ENCODE results near the gene MRPL17.

Gene MRPL17

DNA sequence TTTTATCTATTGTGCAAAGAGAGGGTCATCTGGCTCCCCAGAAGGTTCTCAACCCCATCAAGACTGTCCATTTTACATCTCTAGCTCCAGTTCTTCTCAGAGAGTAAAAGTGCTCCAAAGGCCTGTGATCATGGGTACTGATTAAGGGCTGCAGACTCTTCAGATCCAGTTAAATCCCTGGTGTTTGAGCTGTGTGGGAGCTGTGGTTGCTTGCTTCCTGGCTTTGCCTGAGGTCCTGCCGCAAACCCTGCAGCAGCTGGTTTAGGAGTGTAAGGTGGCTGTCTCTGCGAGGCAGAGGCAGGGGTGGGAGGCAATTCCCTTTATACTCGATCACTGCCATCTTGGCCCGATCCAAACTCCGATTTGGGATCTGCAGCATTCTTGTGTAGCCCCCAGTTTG is 1.2 kb downstream of the MRPL17 start:
- no peak for DNase-seq

DNA sequence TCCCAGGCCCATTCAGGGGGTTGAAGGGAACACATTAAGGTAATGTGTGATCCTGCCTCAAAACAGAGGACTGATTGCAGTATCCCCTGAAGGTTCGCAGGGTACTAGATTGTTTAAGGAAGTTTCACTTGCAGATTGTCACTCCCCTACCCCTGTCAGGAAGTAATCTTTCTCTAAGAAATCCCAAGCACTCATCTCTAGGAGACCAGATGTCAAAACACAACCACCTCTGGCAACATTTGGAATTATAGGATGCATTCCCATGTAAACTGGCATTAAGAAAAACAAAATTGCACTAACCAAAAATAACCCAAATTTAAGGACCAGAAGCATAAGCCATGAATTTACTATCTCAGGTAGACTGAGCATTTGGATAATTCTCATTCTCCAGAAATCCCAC is 1.6 kb downstream of the MRPL17 start:
- DNase-seq, result no peak

DNA sequence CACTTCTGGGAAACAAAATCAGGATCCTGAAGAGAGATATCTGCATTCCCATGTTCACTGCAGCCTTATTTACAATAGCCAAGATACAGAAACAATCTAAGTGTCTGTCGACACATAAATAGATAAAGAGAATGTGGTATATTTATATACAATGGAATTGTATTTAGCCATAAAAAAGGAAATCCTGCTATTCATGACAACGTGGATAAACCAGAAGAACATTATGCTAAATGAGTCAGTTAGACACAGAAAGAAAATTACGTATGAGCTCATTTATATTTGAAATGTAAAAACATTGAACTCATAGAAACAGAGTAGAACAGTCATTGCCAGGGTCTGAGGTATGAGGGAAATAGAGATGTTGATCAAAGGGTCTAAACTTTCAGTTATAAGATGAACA is 6.1 kb downstream of the MRPL17 start:
- DNase-seq, result no peak

DNA sequence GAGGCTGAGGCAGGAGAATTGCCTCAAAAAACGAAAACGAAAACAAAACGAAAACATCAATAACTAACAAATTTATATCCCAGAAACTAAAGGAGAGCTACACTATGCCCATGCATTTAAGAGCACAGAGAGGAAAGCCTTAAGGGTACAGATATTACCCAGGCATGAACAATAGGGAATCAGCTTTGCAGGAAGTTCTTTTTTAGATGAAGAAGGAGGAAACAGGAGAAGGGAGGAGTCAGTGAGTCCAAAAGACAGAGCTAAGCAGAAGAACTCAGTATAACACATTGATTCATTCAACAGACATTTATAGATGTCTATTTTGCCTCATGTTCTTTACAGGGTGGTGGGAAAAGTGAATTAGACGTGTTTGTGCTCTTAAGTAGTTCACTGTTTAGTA is 8.3 kb downstream of the MRPL17 start:
- DNase-seq, result no peak

DNA sequence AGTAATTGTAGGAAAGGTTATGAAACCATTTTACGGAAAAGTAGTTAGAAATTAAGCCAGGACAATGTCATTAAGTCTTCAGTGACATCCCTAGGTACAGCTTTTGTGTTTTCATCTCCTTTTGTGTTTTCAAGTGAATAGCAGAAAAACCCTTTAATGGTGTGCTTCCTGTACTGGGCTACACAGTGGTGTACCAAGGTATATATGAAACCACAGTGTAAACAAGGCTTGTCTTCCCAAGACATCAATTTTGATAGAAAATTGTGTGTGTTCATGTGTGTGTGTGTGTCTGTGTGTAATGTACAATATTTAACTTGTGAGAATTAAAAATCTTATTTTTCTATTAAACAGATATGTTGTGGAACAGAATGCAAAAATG is 8.9 kb downstream of the MRPL17 start:
- no peak for DNase-seq

DNA sequence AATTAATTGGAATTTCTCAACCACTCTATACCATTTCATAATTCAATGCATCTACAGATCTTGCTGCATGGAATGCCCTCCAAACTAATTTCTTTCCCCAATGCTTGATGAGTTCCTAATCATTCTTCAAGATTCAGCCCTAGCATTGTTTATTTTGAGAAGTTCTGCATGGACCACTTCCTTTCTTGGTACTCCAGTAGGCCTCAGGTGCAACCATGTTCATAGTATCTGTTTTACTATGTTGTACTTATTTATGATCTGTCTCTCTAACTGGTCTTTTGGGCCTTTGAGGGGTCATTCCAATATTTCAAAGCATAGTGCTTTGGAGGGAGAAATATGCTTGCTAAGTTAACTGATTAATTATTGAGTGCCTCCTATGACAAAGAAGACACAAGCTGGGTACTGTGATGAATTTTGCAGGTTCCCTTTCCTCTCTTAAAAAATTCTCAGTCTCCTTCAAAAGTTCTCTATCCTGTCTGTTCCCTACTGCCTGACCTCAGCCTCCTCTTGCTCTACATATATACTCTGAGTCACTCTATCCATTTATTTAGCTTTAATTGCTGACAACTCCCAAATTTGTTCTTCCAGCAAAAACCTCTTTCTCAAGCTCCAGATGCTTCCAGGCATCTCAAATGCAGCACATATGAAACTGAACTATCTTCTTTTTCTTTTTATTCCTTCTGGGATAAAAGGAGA is 9.5 kb downstream of the MRPL17 start:
- DNase-seq, result no peak

DNA sequence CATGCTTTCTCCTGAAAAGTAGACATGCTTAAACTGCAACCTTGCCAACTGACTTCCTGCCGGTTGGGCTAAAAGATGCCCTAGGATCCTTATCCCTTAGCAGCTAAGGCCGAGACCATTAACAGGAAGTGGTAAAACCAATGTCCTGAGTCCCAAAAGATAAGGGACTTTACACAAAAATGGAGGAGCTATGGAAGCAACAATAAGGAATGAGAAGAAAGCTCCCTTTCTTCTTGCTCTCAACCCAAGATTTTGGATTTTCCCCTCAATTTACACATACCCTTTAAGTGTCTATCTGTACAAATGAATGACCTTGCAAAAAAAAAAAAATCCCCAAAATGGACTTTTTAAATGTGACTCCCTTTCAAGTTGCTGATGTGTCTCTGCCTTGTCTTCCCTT is 11.1 kb downstream of the MRPL17 start:
- no peak for DNase-seq

DNA sequence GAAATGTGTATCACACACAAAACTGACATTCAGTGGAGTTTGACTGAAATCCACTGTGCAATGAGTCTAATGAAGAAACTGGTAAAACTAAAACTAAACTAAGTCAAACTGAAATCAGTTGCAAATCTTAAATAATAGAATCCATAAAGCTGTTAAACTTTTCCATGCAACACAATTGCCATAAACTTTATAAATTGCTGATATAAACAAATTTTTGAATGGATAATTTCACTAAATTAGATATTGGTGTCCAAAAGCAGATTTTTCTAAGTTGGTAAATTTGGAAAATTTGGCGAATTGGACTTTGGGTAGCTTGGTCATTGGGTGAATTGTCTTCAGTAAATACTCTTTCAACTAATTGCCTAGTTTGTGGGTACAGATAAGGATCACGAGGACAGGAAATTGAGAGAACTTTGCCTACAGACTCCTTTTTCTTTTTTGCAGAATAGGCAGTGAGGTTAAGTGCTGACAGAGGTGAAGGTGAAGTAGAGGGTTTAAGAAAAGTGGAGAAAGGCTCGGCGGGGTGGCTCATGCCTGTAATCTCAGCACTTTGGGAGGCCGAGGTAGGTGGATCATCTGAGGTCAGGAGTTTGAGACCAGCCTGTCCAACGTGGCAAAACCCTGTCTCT is 12.8 kb downstream of the MRPL17 start:
- DNase-seq, result no peak

DNA sequence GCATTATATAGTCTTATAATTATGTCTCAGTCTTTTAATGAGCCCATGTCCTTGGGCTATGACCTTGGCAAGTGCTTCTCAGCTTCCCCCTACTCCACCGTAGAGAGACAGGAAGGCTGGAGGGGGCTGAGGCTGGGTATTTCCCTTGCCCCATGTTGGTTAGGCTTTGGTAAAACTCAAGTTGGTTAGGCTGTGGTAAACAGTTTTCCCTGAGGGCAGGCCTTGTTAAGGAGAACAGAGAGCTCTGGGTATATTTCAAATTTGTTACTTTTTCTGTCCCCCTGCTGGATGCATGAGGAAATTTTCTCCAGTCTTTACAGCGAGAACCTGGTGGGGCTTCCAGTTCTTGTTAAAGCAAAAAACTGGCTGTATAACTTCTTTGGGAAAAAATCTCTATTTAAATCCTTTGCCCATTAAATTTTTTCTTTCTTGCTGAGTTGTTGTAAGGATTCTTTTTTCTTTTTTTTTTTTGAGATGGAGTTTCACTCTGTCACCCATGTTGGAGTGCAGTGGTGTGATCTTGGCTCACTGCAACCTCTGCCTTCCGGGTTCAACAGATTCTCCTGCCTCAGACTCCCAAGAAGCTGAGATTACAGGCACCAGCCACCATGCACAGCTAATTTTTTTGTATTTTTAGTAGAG is 15.3 kb downstream of the MRPL17 start:
- DNase-seq, result no peak

DNA sequence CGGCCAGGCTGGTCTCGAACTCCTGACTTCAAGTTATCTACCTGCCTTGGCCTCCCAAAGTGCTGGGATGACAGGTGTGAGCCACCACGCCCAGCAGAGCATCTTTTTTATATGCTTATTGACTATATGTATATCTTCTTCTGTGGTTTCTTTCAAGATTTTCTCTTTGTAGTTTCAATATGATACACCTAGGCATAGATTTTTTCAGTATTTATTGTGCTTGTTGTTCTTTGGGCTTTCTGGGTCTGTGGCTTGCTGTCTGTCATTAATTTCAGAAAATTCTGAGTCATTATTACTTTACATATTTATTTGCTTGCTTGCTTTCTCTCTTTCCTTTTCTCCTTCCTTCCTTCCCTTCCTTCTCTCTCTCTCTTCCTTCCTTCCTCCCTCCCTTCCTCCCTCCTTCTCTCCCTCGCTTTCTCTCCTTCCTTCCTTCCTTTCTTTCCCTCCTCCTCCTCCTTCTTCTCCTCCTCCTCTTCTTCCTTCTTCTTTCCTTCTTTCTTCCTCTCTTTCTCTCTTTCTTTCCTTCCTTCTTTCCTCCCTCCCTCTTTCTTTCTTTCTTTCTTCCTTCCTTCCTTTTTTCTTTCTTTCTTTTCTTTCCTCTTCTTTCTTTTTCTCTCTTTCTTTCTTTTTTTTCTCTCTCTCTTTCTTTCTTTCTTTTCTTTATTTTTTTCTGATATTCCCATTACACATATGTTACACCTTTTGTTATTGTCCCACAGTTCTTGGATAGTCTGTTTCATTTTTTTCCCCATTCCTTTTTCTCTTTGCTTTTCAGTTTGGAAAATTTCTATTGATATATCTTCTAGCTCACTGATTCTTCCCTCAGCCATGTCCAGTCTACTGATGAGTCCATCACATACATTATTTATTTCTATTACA is 16.6 kb downstream of the MRPL17 start:
- no peak for DNase-seq

DNA sequence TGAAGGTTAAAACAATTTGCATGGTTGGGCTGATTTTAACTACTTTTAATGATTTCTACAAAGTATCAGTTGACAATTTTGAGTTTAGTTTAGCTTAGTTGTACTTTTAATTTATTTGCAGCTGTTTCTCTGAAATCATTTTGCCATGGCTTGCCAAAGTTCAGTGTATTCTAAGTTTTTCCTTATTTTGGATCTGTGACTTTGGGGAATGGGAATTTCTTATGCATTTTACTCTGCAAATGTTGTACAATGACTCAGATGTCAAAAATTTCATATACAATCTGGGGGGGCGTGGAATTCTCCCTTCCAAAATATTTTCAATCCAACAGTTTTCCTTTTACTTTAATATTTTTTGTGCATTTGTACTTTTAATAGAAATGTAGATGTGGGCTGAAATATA is 18.6 kb downstream of the MRPL17 start:
- DNase-seq, result no peak

DNA sequence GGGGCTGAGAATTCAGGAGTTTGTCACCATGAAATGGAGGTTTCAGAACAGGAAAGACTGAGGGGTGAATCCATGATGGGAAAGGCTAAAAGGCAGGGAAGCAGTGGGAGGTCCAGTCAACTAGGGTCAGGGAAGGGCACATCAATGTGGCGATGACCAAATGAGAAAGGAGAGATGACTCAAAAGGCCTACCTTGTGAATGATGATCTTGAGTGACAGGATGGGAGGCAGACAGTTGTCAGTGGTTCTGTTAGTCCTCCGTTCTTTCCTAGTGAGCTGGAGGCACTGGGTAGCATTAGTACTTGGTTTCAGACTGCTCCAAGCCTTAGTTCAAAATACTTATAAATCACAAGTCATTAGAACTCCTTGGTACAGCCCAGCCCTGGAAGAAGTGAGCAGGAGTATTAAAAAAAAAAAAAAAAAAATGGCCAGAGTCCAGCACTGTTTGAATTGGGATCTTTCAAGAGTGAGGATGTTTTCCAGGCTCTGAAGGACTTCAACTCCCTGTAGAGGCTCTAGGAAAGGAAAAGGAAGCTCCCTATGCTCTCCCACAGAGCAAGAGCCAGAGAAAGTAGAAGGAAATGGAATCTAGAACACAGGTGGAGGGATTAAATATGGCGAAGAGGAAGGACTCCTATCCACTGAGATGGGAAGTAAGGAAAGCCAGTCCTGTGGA is 19.2 kb downstream of the MRPL17 start:
- no peak for DNase-seq

DNA sequence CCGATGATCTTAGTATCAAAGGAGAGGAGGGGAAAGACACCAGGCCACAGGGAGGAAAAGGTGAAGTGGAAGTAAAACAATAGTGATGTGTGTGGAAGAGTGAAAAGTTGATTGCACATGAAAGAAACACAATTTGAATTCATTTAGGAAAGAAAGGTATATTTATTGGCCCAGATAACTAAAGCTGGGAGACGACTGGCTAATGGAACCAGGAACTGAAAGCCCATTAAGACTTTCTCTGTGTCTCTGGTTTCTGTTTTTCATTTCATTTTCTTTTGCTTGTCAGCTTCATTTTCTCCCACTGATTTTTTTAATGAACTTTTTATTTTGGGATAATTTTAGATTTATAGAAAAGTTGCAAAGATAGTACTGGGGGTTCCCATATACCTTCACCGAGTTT is 22.4 kb downstream of the MRPL17 start:
- DNase-seq, result no peak

DNA sequence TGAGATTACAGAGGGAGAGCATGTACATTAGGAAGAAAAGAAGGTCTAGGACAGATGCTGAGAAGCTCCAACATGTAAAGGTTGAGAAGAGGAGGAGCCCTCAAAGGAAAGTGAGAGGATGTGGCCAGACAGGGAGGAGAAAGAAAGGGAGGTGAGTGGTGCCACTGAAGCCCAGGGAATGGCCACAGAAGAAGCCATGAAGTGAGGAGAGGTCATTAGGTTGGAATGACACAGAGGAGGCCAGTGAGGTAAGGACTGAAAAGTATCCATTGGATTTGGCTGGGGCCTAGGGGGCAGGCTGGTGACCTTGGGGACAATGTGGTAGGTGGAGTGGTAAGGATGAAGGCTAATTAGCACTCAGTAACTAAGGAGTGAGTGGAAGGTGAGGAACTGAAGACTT is 24.5 kb downstream of the MRPL17 start:
- no peak for DNase-seq

DNA sequence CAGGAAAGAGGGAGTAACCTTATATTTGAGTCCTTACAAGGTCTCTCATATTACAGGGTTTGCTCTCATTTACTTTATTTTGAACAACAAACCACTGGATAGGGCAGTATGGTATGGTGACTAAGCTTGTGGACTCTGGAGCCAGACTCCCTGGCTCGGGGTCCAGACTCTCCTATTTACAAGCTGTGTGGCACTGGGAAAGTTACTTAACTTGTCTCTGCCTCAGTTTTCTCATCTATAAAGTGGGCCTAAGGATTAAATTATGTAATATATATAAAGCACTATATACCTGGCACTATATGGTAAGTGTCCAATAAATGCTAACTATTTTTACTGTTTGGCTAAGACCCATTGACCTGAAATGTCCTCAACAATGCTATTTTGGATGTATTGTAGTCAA is 25.8 kb downstream of the MRPL17 start:
- no peak for DNase-seq

DNA sequence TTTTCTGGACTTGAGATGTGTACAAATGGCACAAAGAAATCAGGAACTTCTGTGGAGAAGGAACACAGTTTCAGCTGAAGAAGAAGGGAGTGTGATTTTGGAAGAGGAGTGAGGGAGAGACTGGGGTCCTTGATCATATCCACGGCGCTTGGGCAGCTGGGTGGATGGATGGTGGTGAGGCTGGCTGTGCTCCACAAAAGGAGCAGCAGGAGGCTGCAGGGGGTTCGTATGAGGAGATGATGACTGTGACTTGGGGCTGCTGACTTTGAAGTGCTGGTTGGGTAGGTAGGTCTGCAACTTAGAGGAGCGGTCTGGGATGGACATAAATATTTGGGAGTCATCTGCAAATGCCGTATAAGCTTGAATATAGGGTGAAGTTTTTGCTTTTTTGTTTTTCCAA is 26.2 kb downstream of the MRPL17 start:
- DNase-seq, result no peak

DNA sequence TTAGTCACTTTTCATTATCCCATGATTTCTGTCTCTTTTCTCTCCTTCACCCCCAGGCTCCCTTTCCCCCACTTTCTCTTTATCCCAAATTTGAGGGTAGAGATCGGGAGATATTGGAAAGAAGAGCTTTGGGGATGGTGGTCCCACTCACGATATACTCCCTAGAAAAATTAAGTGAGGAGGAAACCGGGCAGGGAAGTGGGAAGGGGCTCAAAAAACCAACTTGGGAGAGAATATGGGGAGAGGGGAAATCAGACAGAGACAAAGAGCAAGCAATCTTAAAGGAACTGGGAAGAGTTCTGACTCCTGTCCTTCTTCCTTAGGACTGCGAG is 26.6 kb downstream of the MRPL17 start:
- no peak for DNase-seq

DNA sequence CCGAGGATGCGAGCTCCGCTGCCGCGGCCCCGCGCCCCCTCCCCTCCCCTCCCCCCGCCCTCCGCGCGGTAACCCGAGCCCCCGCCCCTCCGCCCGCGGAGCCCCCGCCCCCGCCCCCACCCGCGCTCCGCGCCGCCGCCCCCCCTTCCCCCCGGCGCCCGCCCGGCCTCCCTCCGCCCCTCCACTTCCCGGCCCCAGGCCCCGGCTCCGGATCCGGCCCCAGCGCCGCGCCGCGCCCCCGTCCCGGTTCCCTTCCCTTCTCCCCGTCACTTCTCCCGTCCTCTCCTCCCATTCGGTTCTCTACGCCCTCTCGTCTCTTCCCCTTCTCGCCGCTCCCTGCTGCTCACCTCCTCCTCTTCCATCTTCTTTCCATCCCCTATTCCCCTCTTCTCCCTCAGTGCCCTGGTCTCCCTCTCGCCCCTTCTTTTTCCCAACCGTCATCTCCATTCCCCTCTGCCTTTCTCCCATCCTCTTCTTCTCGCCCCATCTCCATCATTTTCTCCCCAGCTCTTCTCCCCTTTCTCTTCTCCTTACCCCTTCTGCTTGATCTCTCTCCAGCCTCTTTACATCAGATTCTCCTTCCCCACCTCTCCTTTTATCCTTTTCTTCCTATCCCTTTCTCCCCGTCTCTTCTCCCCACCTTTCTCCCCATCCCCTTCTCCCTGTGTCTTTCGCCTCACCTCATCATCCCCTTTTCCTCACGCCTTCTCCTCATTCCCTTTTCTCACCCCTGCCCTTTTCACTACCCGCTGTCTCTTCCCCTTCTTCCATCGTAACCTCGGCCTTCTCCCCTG is 27.2 kb downstream of the MRPL17 start, which contains the start of gene DCHS1:
Gene DCHS1, minus strand, starts transcription at position 20 of the 794 bp plus-strand sequence. CDS start 14,196 bp downstream, outside the sequence.
- DNase-seq, result no peak

DNA sequence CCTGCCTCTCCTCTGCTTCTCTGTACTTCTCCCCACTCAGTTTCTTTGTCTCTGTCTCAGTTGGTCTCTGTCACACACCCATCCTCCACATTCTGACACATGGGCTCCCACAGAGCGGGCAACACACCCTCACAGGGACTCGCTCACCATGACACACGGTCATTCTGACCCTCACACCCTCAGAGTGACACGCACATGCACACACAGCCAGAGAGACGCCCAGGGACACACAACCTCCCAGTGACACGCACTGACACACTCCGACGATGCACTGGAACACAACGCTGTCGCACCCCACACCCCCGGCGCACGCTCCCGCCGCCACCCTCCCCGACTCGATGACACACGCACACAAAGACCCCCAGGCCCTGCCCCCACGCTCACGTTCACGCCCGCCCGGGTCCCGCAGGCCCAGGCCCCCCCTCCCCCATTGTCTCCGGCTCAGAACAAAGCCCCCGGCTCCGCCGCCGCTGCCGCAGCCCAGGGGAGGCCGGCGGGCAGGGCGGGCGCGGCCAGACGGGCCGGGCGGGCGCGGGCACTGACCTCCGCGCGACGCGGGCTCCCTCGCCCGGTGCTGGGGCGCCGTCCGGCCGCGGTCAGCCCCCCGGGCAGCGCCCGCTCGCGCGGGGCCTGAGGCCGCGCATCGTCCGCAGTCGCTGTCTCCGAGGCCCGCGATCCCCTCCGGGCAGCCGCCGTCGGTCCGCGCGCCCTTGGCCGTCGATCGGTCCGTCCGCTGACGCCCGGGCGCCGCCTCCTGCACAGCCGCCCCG is 27.9 kb downstream of the MRPL17 start:
- DNase-seq, result no peak

DNA sequence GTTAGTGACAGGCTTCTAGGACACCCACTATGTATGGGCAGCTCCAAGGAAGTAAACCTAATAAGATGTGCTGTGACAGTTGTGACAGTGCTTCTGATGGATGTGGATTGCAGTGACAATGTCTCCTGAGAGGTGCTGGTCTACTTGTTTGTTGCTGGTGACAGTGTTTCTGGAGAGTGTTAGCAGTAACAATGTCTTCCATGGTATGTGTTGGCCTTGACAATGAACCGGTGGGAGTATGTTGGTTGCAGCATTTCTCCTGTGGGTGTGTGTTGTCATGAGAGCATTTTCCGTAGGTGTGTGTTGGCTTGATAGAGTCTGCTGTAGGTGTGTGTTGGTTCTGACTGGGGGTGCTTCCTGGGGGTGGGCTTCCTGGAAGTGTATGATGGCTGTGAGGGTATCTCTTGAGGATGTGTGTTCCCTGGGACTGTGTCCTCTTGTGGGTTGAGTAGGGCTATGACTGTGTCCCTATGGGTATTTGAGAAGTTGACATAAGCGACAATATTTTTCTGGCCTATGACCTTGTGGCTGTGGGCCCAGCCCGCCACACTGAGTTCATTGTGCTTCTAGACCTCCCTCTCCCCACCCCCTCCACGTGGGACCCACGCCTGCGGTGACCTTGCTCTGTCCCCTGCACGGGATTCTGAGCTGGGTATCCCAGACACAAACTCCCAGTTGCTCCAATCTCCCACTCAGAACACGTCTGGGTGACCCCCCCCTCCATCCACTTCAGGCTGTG is 28.7 kb downstream of the MRPL17 start:
- no peak for DNase-seq

DNA sequence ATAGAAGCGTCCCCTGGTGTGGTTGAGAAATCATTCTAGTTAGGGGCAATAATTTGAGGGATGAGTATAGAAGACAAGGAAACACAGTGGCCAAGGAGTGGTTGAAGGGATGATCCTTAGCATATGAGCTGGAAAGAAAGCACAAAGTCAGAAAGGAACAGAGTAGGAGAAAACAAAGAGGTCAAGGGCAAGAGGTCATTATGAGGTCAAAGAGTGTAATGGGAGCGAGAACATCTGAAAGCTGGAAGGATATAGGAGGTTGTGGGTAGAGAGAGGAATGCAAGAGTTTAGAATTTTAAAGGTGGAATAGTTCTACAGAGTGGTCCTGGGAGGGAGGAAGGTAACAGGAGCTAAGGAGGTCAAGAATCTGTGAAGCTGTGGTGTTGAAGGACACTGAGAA is 29.5 kb downstream of the MRPL17 start:
- DNase-seq, result no peak

All from NCI-H2081 (cell line).